Measurements from ENCODE around the gene DDX39A. TPM values are rescaled to one million over a fixed set of nuclear protein-coding genes. Genes with fewer than 3 reads are reported as not detected.

Gene DDX39A
- total RNA-seq, 5 donors from 2014 or later (not counting 1 experiment from before 2014, with no cell fraction given): 159 to 280 (median 179) TPM

DNA sequence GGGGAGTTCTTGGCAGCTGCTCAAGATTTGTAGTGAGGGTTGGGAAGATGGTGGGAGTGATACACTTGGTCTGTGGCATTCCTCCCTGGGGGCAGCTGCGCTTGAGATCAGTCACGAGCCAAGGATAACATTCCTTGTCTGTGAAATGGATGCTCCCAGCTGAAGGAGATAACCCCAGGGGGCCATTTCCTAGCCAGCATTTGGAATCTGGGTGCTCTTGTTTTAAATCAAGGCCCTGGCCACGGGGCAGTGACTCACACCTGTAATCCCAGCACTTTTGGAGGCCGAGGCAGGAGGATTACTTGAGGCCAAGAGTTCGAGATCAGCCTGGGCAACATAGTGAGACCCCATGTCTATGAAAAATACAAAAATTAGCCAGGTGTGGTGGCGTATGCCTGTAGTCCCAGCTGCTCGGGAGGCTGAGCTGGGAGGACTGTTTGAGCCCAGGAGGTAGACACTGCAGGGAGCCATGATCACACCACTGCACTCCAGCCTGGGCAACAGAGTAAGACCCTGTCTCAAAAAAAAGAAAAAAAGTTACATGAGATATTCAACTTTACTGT is 18.5 kb upstream of the DDX39A start:
- Mint-ChIP-seq H3K9me3 (no peaks in the 10 kb centered on the region), H3K27ac (peak overlapping the region; percentile 76 to 89)
- H3K27ac ChIP-seq (ENCODE audit: low read length): no peak overlapping the region

GRCh38 chr19:14435320-14436050 is 16.3 kb upstream of the DDX39A start:
- Histone ChIP-seq H3K36me3 (ENCODE audit: control insufficient read depth in 2 of 2, extremely low read depth in 1 of 2, insufficient read depth in 1 of 2, low read length in 1 of 2) (peaks cover 0 to 9% of the 10 kb centered on the region in 2 donors), H3K4me1 (ENCODE audit: control insufficient read depth in 1 of 2, extremely low read depth in 1 of 2, insufficient read depth in 2 of 2, low read length in 2 of 2) (peaks cover 16 to 71% of the 10 kb centered on the region in 2 experiments), H3K27me3 (replicated peaks in 1 of 2; ENCODE audit: control insufficient read depth in 2 of 2, extremely low read depth in 1 of 2, insufficient read depth in 2 of 2, low read length in 1 of 2) (peaks cover 0 to 9% of the 10 kb centered on the region in 2 experiments), H3K4me3 (ENCODE audit: control insufficient read depth in 1 of 2, extremely low read depth in 1 of 2, low read length in 1 of 2) (no peak overlapping the region), H3K27ac (ENCODE audit: low read length) (no peak overlapping the region), H3K9me3 (no peaks in the 10 kb centered on the region)
- Mint-ChIP-seq H3K27me3 (no peaks in the 10 kb centered on the region), H3K4me3 (peak overlapping the region; percentile 44 to 79 (median 52)), H3K27ac (peak overlapping the region; percentile 92 to 94), H3K36me3 (peaks cover 4% of the 10 kb centered on the region), H3K4me1 (peaks cover 62 to 74% (median 66%) of the 10 kb centered on the region in 3 donors), H3K9me3 (no peaks in the 10 kb centered on the region)
- POLR2A ChIA-PET: no interaction called here
- no peak for DNase-seq
- ATAC-seq (replicated peaks in 1 of 4): no peak
- 91% methylated on average over 13 of the region's 17 CpGs for WGBS (ENCODE audit: insufficient coverage)
- CTCF ChIA-PET: interaction anchor here in 1 of 2 donors (0.5 kb wide), 1 partner anchor 846 kb away, joined by 3 read pairs; no protein-coding TSS in a partner anchor

More for the DNA sequence above, 18.5 kb upstream of the DDX39A start:
- ChIA-PET CTCF (interaction anchor here in 1 of 2 donors (0.5 to 1.2 kb wide), 4 partner anchors 22 to 658 kb away, joined by 3 to 7 read pairs (median 4); partner anchors contain the start of gene ASF1B), POLR2A (interaction anchor here (0.6 to 0.7 kb wide), 5 partner anchors 20 to 134 kb away, joined by 4 to 12 read pairs (median 6); partner anchors contain the start of gene NDUFB7 (in 1 of the 2))
- DNase-seq (no peak), ATAC-seq (replicated peaks in 1 of 4) (no peak)
- Mint-ChIP-seq H3K4me1 (peaks cover 60 to 66% (median 65%) of the 10 kb centered on the region in 3 donors), H3K27me3 (no peaks in the 10 kb centered on the region), H3K36me3 (peaks cover 10% of the 10 kb centered on the region), H3K4me3 (peak overlapping the region in 1 of 3 donors; percentile 98)
- Histone ChIP-seq H3K36me3 (ENCODE audit: control insufficient read depth in 2 of 2, extremely low read depth in 1 of 2, insufficient read depth in 1 of 2, low read length in 1 of 2) (peaks cover 0 to 23% of the 10 kb centered on the region in 2 donors), H3K4me1 (ENCODE audit: control insufficient read depth in 1 of 2, extremely low read depth in 1 of 2, insufficient read depth in 2 of 2, low read length in 2 of 2) (peaks cover 18 to 79% of the 10 kb centered on the region in 2 experiments), H3K4me3 (ENCODE audit: control insufficient read depth in 1 of 2, extremely low read depth in 1 of 2, low read length in 1 of 2) (no peak overlapping the region), H3K27me3 (replicated peaks in 1 of 2; ENCODE audit: control insufficient read depth in 2 of 2, extremely low read depth in 1 of 2, insufficient read depth in 2 of 2, low read length in 1 of 2) (no peaks in the 10 kb centered on the region), H3K9me3 (no peaks in the 10 kb centered on the region)
- 98% methylated on average over 7 of the region's 7 CpGs for WGBS (ENCODE audit: insufficient coverage)

GRCh38 chr19:14434543-14435319 is 15.6 kb upstream of the DDX39A start:
- H3K27ac Mint-ChIP-seq: peak overlapping the region; percentile 92 to 94
- ChIA-PET CTCF (interaction anchor here in 1 of 2 donors (0.5 kb wide), 1 partner anchor 845 kb away, joined by 3 read pairs; no protein-coding TSS in a partner anchor), POLR2A (no interaction called here)
- Histone ChIP-seq H3K9me3 (no peaks in the 10 kb centered on the region), H3K27ac (ENCODE audit: low read length) (peak overlapping the region; percentile 83), H3K4me3 (ENCODE audit: control insufficient read depth in 1 of 2, extremely low read depth in 1 of 2, low read length in 1 of 2) (peak overlapping the region in 1 of 2 donors; percentile 46), H3K27me3 (replicated peaks in 1 of 2; ENCODE audit: control insufficient read depth in 2 of 2, extremely low read depth in 1 of 2, insufficient read depth in 2 of 2, low read length in 1 of 2) (peaks cover 0 to 9% of the 10 kb centered on the region in 2 experiments), H3K4me1 (ENCODE audit: control insufficient read depth in 1 of 2, extremely low read depth in 1 of 2, insufficient read depth in 2 of 2, low read length in 2 of 2) (peaks cover 13 to 63% of the 10 kb centered on the region in 2 experiments), H3K36me3 (ENCODE audit: control insufficient read depth in 2 of 2, extremely low read depth in 1 of 2, insufficient read depth in 1 of 2, low read length in 1 of 2) (peaks cover 0 to 9% of the 10 kb centered on the region in 2 donors)
- ATAC-seq (replicated peaks in 1 of 4): peak in 1 of 4 experiments; percentile 7
- no peaks in the 10 kb centered on the region for H3K36me3 Mint-ChIP-seq
- peaks cover 54 to 67% (median 59%) of the 10 kb centered on the region in 3 donors for H3K4me1 Mint-ChIP-seq
- no peaks in the 10 kb centered on the region for H3K9me3 Mint-ChIP-seq
- 89% methylated on average over 20 of the region's 23 CpGs for WGBS (ENCODE audit: insufficient coverage)
- no peaks in the 10 kb centered on the region for H3K27me3 Mint-ChIP-seq
- peak overlapping the region; percentile 73 to 80 (median 79) for H3K4me3 Mint-ChIP-seq
- DNase-seq: peak in 6 of 35 experiments; percentile 19 to 49 (median 34)

- CTCF ChIA-PET: interaction anchor here in 1 of 2 donors (0.7 kb wide), 1 partner anchor 16 kb away, joined by 6 read pairs; no protein-coding TSS in a partner anchor
- Histone ChIP-seq H3K36me3 (ENCODE audit: control insufficient read depth in 2 of 2, extremely low read depth in 1 of 2, insufficient read depth in 1 of 2, low read length in 1 of 2) (peaks cover 0 to 7% of the 10 kb centered on the region in 2 donors), H3K27ac (ENCODE audit: low read length) (peak overlapping the region; percentile 83), H3K27me3 (replicated peaks in 1 of 2; ENCODE audit: control insufficient read depth in 2 of 2, extremely low read depth in 1 of 2, insufficient read depth in 2 of 2, low read length in 1 of 2) (peaks cover 0 to 9% of the 10 kb centered on the region in 2 experiments), H3K4me3 (ENCODE audit: control insufficient read depth in 1 of 2, extremely low read depth in 1 of 2, low read length in 1 of 2) (peak overlapping the region; percentile 46 to 86), H3K4me1 (ENCODE audit: control insufficient read depth in 1 of 2, extremely low read depth in 1 of 2, insufficient read depth in 2 of 2, low read length in 2 of 2) (peaks cover 7 to 54% of the 10 kb centered on the region in 2 experiments), H3K9me3 (no peaks in the 10 kb centered on the region)
- H3K9me3 Mint-ChIP-seq: no peaks in the 10 kb centered on the region
- DNase-seq (peak in 32 of 35 experiments; percentile 20 to 65 (median 46)), ATAC-seq (replicated peaks in 1 of 4) (peak; percentile 64 to 73 (median 66))
- POLR2A ChIA-PET: interaction anchor here (0.5 to 0.6 kb wide), 2 partner anchors 81 to 1658 kb away, joined by 3 to 12 read pairs; partner anchors contain the start of gene HOOK2 (in 1 of the 2)
- H3K4me1 Mint-ChIP-seq: peaks cover 47 to 58% (median 51%) of the 10 kb centered on the region in 3 donors
- peak overlapping the region; percentile 92 to 94 for H3K27ac Mint-ChIP-seq
- peak overlapping the region; percentile 73 to 80 (median 79) for H3K4me3 Mint-ChIP-seq
- no peaks in the 10 kb centered on the region for H3K27me3 Mint-ChIP-seq
- 2% methylated on average over 33 of the region's 52 CpGs for WGBS (ENCODE audit: insufficient coverage)
- H3K36me3 Mint-ChIP-seq: no peaks in the 10 kb centered on the region
These were observed 14.7 kb upstream of the DDX39A start for GRCh38 chr19:14433554-14434501.

GRCh38 chr19:14432791-14433553 is 13.8 kb upstream of the DDX39A start, which contains the start of gene PKN1:
PKN1 (plus strand) TSS chr19:14433306; CDS start chr19:14433522, 216 bp downstream.
- no peaks in the 10 kb centered on the region for H3K9me3 Mint-ChIP-seq
- DNase-seq (peak in 8 of 35 experiments; percentile 29 to 60 (median 38)), ATAC-seq (replicated peaks in 1 of 4) (peak; percentile 38 to 47 (median 44))
- Histone ChIP-seq H3K4me1 (ENCODE audit: control insufficient read depth in 1 of 2, extremely low read depth in 1 of 2, insufficient read depth in 2 of 2, low read length in 2 of 2) (peaks cover 7 to 48% of the 10 kb centered on the region in 2 experiments), H3K36me3 (ENCODE audit: control insufficient read depth in 2 of 2, extremely low read depth in 1 of 2, insufficient read depth in 1 of 2, low read length in 1 of 2) (peaks cover 0 to 7% of the 10 kb centered on the region in 2 donors), H3K4me3 (ENCODE audit: control insufficient read depth in 1 of 2, extremely low read depth in 1 of 2, low read length in 1 of 2) (peak within 1 kb of the TSS; percentile 46 to 86), H3K27ac (ENCODE audit: low read length) (peak within 1 kb of the TSS; percentile 83), H3K9me3 (no peaks in the 10 kb centered on the region), H3K27me3 (replicated peaks in 1 of 2; ENCODE audit: control insufficient read depth in 2 of 2, extremely low read depth in 1 of 2, insufficient read depth in 2 of 2, low read length in 1 of 2) (peaks cover 0 to 9% of the 10 kb centered on the region in 2 experiments)
- peak within 1 kb of the TSS; percentile 83 to 88 (median 87) for H3K4me3 Mint-ChIP-seq
- ChIA-PET POLR2A (interaction anchor here in 1 of 2 donors (0.6 to 0.7 kb wide), 2 partner anchors 35 to 287 kb away, joined by 5 to 7 read pairs; no protein-coding TSS in a partner anchor), CTCF (interaction anchor here (0.6 to 0.7 kb wide), 4 partner anchors 13 to 297 kb away, joined by 3 to 10 read pairs (median 4); partner anchors contain the start of gene ASF1B (in 1 of the 2))
- H3K27ac Mint-ChIP-seq: peak within 1 kb of the TSS; percentile 92 to 94
- peaks cover 39 to 49% (median 42%) of the 10 kb centered on the region in 3 donors for H3K4me1 Mint-ChIP-seq
- no peaks in the 10 kb centered on the region for H3K27me3 Mint-ChIP-seq
- H3K36me3 Mint-ChIP-seq: no peaks in the 10 kb centered on the region
- 3% methylated on average over 79 of the region's 85 CpGs for WGBS (ENCODE audit: insufficient coverage)
